GM12891 (cell line): ENCODE data around the gene SWAP70.

Source experiments
- DNase-seq: peaks from one replicate; pipeline ENCODE4 v3.0.0; 2011; ENCODE audit warnings: low spot score; ENCODE audit not compliant: insufficient read length
- FAIRE-seq: peaks from 2 replicates; lab custom pipeline; 2011; peaks lifted over from hg19 to GRCh38; lab: Jason Lieb, UNC
- PAX5 ChIP-seq: IDR thresholded peaks from 2 replicates; pipeline ENCODE4 v1.6.1; 2011; ENCODE audit warnings: low read length, moderate library complexity, mild to moderate bottlenecking; ENCODE audit not compliant: insufficient read depth, severe bottlenecking
- POLR2A ChIP-seq: IDR thresholded peaks from 2 replicates; pipeline ENCODE4 v1.6.1; 2011; ENCODE audit warnings: low read depth, low read length, control low read depth
- POLR2AphosphoS5 ChIP-seq: IDR thresholded peaks from 2 replicates; pipeline ENCODE4 v1.6.1; 2011; ENCODE audit warnings: low read depth, low read length, control low read depth
- POU2F2 ChIP-seq: IDR thresholded peaks from 2 replicates; pipeline ENCODE4 v1.6.1; 2011; ENCODE audit warnings: low read depth, mild to moderate bottlenecking, control low read depth, low read length, moderate library complexity
- SPI1 ChIP-seq: IDR thresholded peaks from 2 replicates; pipeline ENCODE4 v1.6.1; 2011; ENCODE audit warnings: low read depth, low read length, control low read depth
- TAF1 ChIP-seq: IDR thresholded peaks from 2 replicates; pipeline ENCODE4 v1.6.1; 2011; ENCODE audit warnings: low read depth, low read length, control low read depth

The SWAP70 gene

GRCh38 chr11:9765320-9766101 is 101.6 kb downstream of the SWAP70 start:
- no peak for DNase-seq
- FAIRE-seq: no peak
- no peak for TF ChIP-seq SPI1
- TF ChIP-seq POLR2AphosphoS5: no peak
- TF ChIP-seq PAX5: no peak
- TF ChIP-seq POU2F2: no peak
- TF ChIP-seq POLR2A: no peak
- no peak for TF ChIP-seq TAF1

- no peak for TF ChIP-seq POLR2AphosphoS5
- no peak for TF ChIP-seq SPI1
- DNase-seq (no peak), FAIRE-seq (no peak)
These were observed 105.7 kb downstream of the SWAP70 start for GRCh38 chr11:9769621-9770020.

- DNase-seq: no peak
- TF ChIP-seq PAX5 (no peak), POLR2AphosphoS5 (no peak), POLR2A (no peak), POU2F2 (no peak), SPI1 (no peak), TAF1 (no peak)
- no peak for FAIRE-seq
These were observed 107.2 kb downstream of the SWAP70 start for GRCh38 chr11:9771071-9771511.

- FAIRE-seq: no peak
- no peak for TF ChIP-seq TAF1
- TF ChIP-seq PAX5: no peak
- TF ChIP-seq SPI1: no peak
- TF ChIP-seq POU2F2: no peak
These were observed 108.3 kb downstream of the SWAP70 start for GRCh38 chr11:9772218-9772617.

GRCh38 chr11:9773524-9773923 is 109.6 kb downstream of the SWAP70 start:
- FAIRE-seq (no peak), DNase-seq (no peak)
- no peak for TF ChIP-seq PAX5
- no peak for TF ChIP-seq TAF1
- no peak for TF ChIP-seq POLR2AphosphoS5
- TF ChIP-seq SPI1: no peak
- no peak for TF ChIP-seq POLR2A
- TF ChIP-seq POU2F2: no peak

More at GRCh38 chr11:9772218-9772617, 108.3 kb downstream of the SWAP70 start:
- DNase-seq: no peak

- TF ChIP-seq POU2F2 (no peak), SPI1 (no peak), POLR2A (no peak), TAF1 (no peak), PAX5 (no peak), POLR2AphosphoS5 (no peak)
- DNase-seq (no peak), FAIRE-seq (no peak)
These were observed 110.2 kb downstream of the SWAP70 start for GRCh38 chr11:9774109-9774508.

- FAIRE-seq: no peak
These were observed 110.9 kb downstream of the SWAP70 start for GRCh38 chr11:9774591-9775397.

GRCh38 chr11:9775398-9775779 is 111.5 kb downstream of the SWAP70 start:
- DNase-seq: no peak
- TF ChIP-seq POU2F2: no peak
- TF ChIP-seq TAF1: no peak
- no peak for TF ChIP-seq SPI1
- no peak for TF ChIP-seq POLR2AphosphoS5
- no peak for TF ChIP-seq POLR2A
- no peak for TF ChIP-seq PAX5
- FAIRE-seq: no peak

More at GRCh38 chr11:9774591-9775397, 110.9 kb downstream of the SWAP70 start:
- TF ChIP-seq POLR2AphosphoS5: no peak
- no peak for DNase-seq

- DNase-seq (no peak), FAIRE-seq (no peak)
- no peak for TF ChIP-seq POLR2A
- TF ChIP-seq PAX5: no peak
- TF ChIP-seq POU2F2: no peak
- TF ChIP-seq POLR2AphosphoS5: no peak
- TF ChIP-seq SPI1: no peak
- TF ChIP-seq TAF1: no peak
These were observed 112.3 kb downstream of the SWAP70 start for GRCh38 chr11:9776203-9776602.

- DNase-seq (no peak), FAIRE-seq (no peak)
- TF ChIP-seq PAX5: no peak
- TF ChIP-seq POU2F2: no peak
- no peak for TF ChIP-seq POLR2A
- no peak for TF ChIP-seq TAF1
- TF ChIP-seq POLR2AphosphoS5: no peak
- TF ChIP-seq SPI1: no peak
These were observed 113.2 kb downstream of the SWAP70 start for GRCh38 chr11:9777066-9777465.
